Liver (tissue), 9 donors: ENCODE results near the gene HGD. TPM values are rescaled to one million over a fixed set of nuclear protein-coding genes. Genes with fewer than 3 reads are reported as not detected.

Source experiments
- DNase-seq: peaks from one replicate; pipeline ENCODE4 v3.0.0-alpha.2; 2017; ENCODE audit warnings: low spot score
- H3K27ac ChIP-seq, 2 donors: one replicate each; pipeline ENCODE4 v1.7.0; 2013; ENCODE audit warnings: inconsistent platforms in 2 of 2, low read length in 2 of 2, control low read depth in 1 of 2, low read depth in 1 of 2, mild to moderate bottlenecking in 1 of 2
- H3K27me3 ChIP-seq, 4 donors: one replicate each; pipeline versions ENCODE4 v1.6.1 to v1.7.0; 2013; ENCODE audit warnings: low read length in 3 of 4, inconsistent platforms in 1 of 4, mild to moderate bottlenecking in 1 of 4, moderate library complexity in 1 of 4; ENCODE audit not compliant: control insufficient read depth in 4 of 4, insufficient read depth in 4 of 4
- H3K36me3 ChIP-seq, 4 donors: one replicate each; pipeline versions ENCODE4 v1.6.1 to v1.7.0; 2013; ENCODE audit warnings: low read length in 3 of 4, mild to moderate bottlenecking in 3 of 4, low read depth in 1 of 4, moderate library complexity in 1 of 4; ENCODE audit not compliant: control insufficient read depth in 4 of 4, insufficient read depth in 3 of 4
- H3K4me1 ChIP-seq, 4 donors: one replicate each; pipeline versions ENCODE4 v1.6.1 to v1.7.0; 2013; ENCODE audit warnings: low read length in 3 of 4, mild to moderate bottlenecking in 3 of 4, moderate library complexity in 1 of 4; ENCODE audit not compliant: control insufficient read depth in 4 of 4, insufficient read depth in 4 of 4
- H3K4me3 ChIP-seq, 3 donors: one replicate each; pipeline versions ENCODE4 v1.6.1 to v1.7.0; 2013; ENCODE audit warnings: low read length in 3 of 3, control low read depth in 1 of 3, low read depth in 1 of 3, mild to moderate bottlenecking in 1 of 3
- H3K9ac ChIP-seq, 2 donors: one replicate each; pipeline ENCODE4 v1.7.0; 2013; ENCODE audit warnings: low read length in 2 of 2, mild to moderate bottlenecking in 2 of 2, moderate library complexity in 2 of 2, control low read depth in 1 of 2, low read depth in 1 of 2
- H3K9me3 ChIP-seq, 4 donors: one replicate each; pipeline versions ENCODE4 v1.6.1 to v1.7.0; 2013; ENCODE audit warnings: low read length in 3 of 4; ENCODE audit not compliant: control insufficient read depth in 4 of 4
- ATF3 ChIP-seq: IDR thresholded peaks from 2 replicates; pipeline ENCODE4 v1.6.1; 2016; ENCODE audit warnings: antibody characterized with exemption
- EGR1 ChIP-seq, 2 donors: IDR thresholded peaks; 2 replicates each; pipeline ENCODE4 v1.6.1; 2016 to 2018; ENCODE audit warnings: antibody characterized with exemption in 2 of 2, low read depth in 2 of 2
- FOXA1 ChIP-seq: IDR thresholded peaks from 2 replicates; pipeline ENCODE4 v1.6.1; 2016; ENCODE audit warnings: antibody characterized with exemption
- FOXA2 ChIP-seq: IDR thresholded peaks from 2 replicates; pipeline ENCODE4 v1.6.1; 2016; ENCODE audit warnings: antibody characterized with exemption
- GABPA ChIP-seq, 2 donors: IDR thresholded peaks in 1 of 2; conservative IDR thresholded peaks in 1 of 2; 2 replicates each; pipeline ENCODE4 v1.6.1; 2016; ENCODE audit warnings: antibody characterized with exemption in 2 of 2, mild to moderate bottlenecking in 1 of 2, moderate library complexity in 1 of 2
- HNF4A ChIP-seq, 2 donors: conservative IDR thresholded peaks; 2 replicates each; pipeline ENCODE4 v1.6.1; 2016; ENCODE audit warnings: antibody characterized with exemption in 2 of 2, mild to moderate bottlenecking in 2 of 2
- HNF4G ChIP-seq: IDR thresholded peaks from 2 replicates; pipeline ENCODE4 v1.6.1; 2016; ENCODE audit warnings: antibody characterized with exemption
- JUND ChIP-seq, 2 donors: IDR thresholded peaks; 2 replicates each; pipeline ENCODE4 v1.6.1; 2016; ENCODE audit warnings: antibody characterized with exemption in 2 of 2
- MAX ChIP-seq: IDR thresholded peaks from 2 replicates; pipeline ENCODE4 v1.6.1; 2016; ENCODE audit warnings: antibody characterized with exemption
- NR2F2 ChIP-seq: IDR thresholded peaks from 2 replicates; pipeline ENCODE4 v1.6.1; 2016; ENCODE audit warnings: antibody characterized with exemption
- RAD21 ChIP-seq, 2 donors: IDR thresholded peaks; 2 replicates each; pipeline ENCODE4 v1.6.1; 2016; ENCODE audit warnings: antibody characterized with exemption in 2 of 2, mild to moderate bottlenecking in 2 of 2
- REST ChIP-seq: IDR thresholded peaks from 2 replicates; pipeline ENCODE4 v1.6.1; 2016; ENCODE audit warnings: antibody characterized with exemption, mild to moderate bottlenecking
- RXRA ChIP-seq, 2 donors: IDR thresholded peaks; 2 replicates each; pipeline ENCODE4 v1.6.1; 2017 to 2018; ENCODE audit warnings: antibody characterized with exemption in 2 of 2, mild to moderate bottlenecking in 1 of 2
- SP1 ChIP-seq: IDR thresholded peaks from 2 replicates; pipeline ENCODE4 v1.6.1; 2018; ENCODE audit warnings: antibody characterized with exemption, mild to moderate bottlenecking
- TAF1 ChIP-seq: conservative IDR thresholded peaks from 2 replicates; pipeline ENCODE4 v1.6.1; 2016; ENCODE audit warnings: antibody characterized with exemption, mild to moderate bottlenecking
- YY1 ChIP-seq: IDR thresholded peaks from 2 replicates; pipeline ENCODE4 v1.6.1; 2016; ENCODE audit warnings: antibody characterized with exemption, mild to moderate bottlenecking
- ZBTB33 ChIP-seq: IDR thresholded peaks from 2 replicates; pipeline ENCODE4 v1.6.1; 2016; ENCODE audit warnings: antibody characterized with exemption
- WGBS: extraction: QIAGEN DNeasy Blood & Tissue Kit; methylation state at CpG from one replicate; pipeline ENCODE4 v1.1.7; 2013; 5-methylcytosine and 5-hydroxymethylcytosine counted together
- polyA plus RNA-seq, 2 donors: library from polyadenylated mRNA; stranded (reverse) in 1 of 2; unstranded in 1 of 2; fragments of 200-250 nt in 1 of 2; fragments of >200 nt in 1 of 2; fragmentation: Nextera tagmentation in 1 of 2; extraction: Ambion mirVana in 1 of 2; gene quantifications; one replicate each; pipeline versions ENCODE4 v1.2.1 to v1.2.3, GENCODE V29; 2013 to 2015
- total RNA-seq, 2 donors: library from RNA; depleted of rRNA; stranded (reverse); fragments of >200 nt; gene quantifications; one replicate each; pipeline ENCODE4 v1.2.3, GENCODE V29; 2014
- donor health status: healthy.
- donor health status: healthy.
- donor health status: healthy.
- donor health status: healthy.
- donor health status: healthy.

Gene HGD
- total and polyA plus RNA-seq, 4 donors: 83.5 to 326 (median 246) TPM

GRCh38 chr3:120599211-120599610 is 82.8 kb downstream of the HGD start:
- H3K4me1 ChIP-seq: peaks cover 1 to 21% (median 11%) of the 10 kb centered on the region in 4 donors
- peaks cover 0 to 36% (median 24%) of the 10 kb centered on the region in 4 donors for H3K36me3 ChIP-seq

More at GRCh38 chr3:120599211-120599610, 82.8 kb downstream of the HGD start:
- no peak overlapping the region for H3K4me3 ChIP-seq
- no peak overlapping the region for H3K27ac ChIP-seq
- H3K9ac ChIP-seq: no peak overlapping the region
- H3K9me3 ChIP-seq: no peaks in the 10 kb centered on the region
- no peaks in the 10 kb centered on the region for H3K27me3 ChIP-seq
- no peak for DNase-seq
- no peak for TF ChIP-seq FOXA2
- no peak for TF ChIP-seq ATF3
- no peak for TF ChIP-seq NR2F2
- no peak for TF ChIP-seq HNF4A (conservative IDR thresholded peaks at IDR 0.05)
- no peak for TF ChIP-seq REST
- TF ChIP-seq YY1: no peak
- TF ChIP-seq EGR1 (IDR thresholded peaks at IDR 0.05; ENCODE audit: low read depth in 2 of 2): no peak
- no peak for TF ChIP-seq HNF4G
- no peak for TF ChIP-seq FOXA1
- no peak for TF ChIP-seq GABPA (IDR thresholded peaks at IDR 0.05 in 1 of 2, conservative IDR thresholded peaks at IDR 0.05 in 1 of 2)
- no peak for TF ChIP-seq SP1
- no peak for TF ChIP-seq TAF1
- no peak for TF ChIP-seq MAX
- no peak for TF ChIP-seq JUND (IDR thresholded peaks at IDR 0.05)
- TF ChIP-seq ZBTB33: no peak
- TF ChIP-seq RAD21 (IDR thresholded peaks at IDR 0.05): no peak
- TF ChIP-seq RXRA (IDR thresholded peaks at IDR 0.05): no peak
- WGBS: 70% methylated on average over 3 of the region's 3 CpGs
